Left lung (tissue), 10 donors: ENCODE results near the gene LYST. TPM values are rescaled to one million over a fixed set of nuclear protein-coding genes. Genes with fewer than 3 reads are reported as not detected.

ENCODE experiments used
- ATAC-seq: fragments of 200-7000 bp; cut with Tn5 transposase; one replicate; pipeline ENCODE4 v1.9.1; 2020; ENCODE audit warnings: moderate library complexity
- DNase-seq, 4 donors: peaks; one replicate each; pipeline ENCODE4 v3.0.0-alpha.2; 2013 to 2020
- H3K27ac ChIP-seq, 2 donors: fragments of 200-600 bp; sonication (generic) in 1 of 2; one replicate each; pipeline versions ENCODE4 v1.5.0 to v1.8.0; 2020 to 2021
- H3K27me3 ChIP-seq, 2 donors: fragments of 200-600 bp; sonication (generic) in 1 of 2; one replicate each; pipeline versions ENCODE4 v1.5.0 to v1.8.0; 2020 to 2021
- H3K36me3 ChIP-seq, 2 donors: fragments of 200-600 bp; sonication (generic) in 1 of 2; one replicate each; pipeline versions ENCODE4 v1.5.0 to v1.8.0; 2020 to 2021
- H3K4me1 ChIP-seq, 2 donors: fragments of 200-600 bp; one replicate each; pipeline ENCODE4 v1.8.0; 2021
- H3K4me3 ChIP-seq, 2 donors: fragments of 200-600 bp; sonication (generic) in 1 of 2; one replicate each; pipeline versions ENCODE4 v1.5.0 to v1.8.0; 2020 to 2021; ENCODE audit warnings: mild to moderate bottlenecking in 1 of 2
- H3K9me3 ChIP-seq, 2 donors: fragments of 200-600 bp; sonication (generic) in 1 of 2; one replicate each; pipeline versions ENCODE4 v1.5.0 to v1.8.0; 2020 to 2021
- CTCF ChIP-seq, 2 donors: fragments of 200-600 bp; sonication (generic) in 1 of 2; IDR thresholded peaks; one replicate each; pipeline versions ENCODE4 v1.5.0 to v1.8.0; 2021; ENCODE audit warnings: antibody characterized with exemption in 2 of 2
- intact Hi-C, 2 donors: fragments of 100-400 bp; cut with DNase I; formaldehyde crosslinking; loops; one replicate each; pipeline versions ENCODE4 v1.11.2 to v1.14.2; 2022
- polyA plus RNA-seq, 6 donors: library from polyadenylated mRNA; unstranded; fragments of 120-200 nt; gene quantifications; one replicate each; pipeline ENCODE4 v1.2.1, GENCODE V29; 2013; ENCODE audit not compliant: insufficient read length in 6 of 6
- total RNA-seq, 2 donors: library from RNA; stranded (reverse); fragmentation: NEBNext Ultra II Directional; extraction: Animal tissue kit (Norgen Biotek cat#: 25700); gene quantifications; one replicate each; pipeline ENCODE4 v1.2.1, GENCODE V29; 2021
- donor health status: DM: no; HTN: yes; CAD: no.
- donor health status: DM: no; HTN: no; CAD: no.

The LYST gene
- total and polyA plus RNA-seq, 8 donors, result 10.3 to 64.9 (median 13.0) TPM

- H3K27ac ChIP-seq, result no peak overlapping the region
- no peaks in the 10 kb centered on the region for H3K27me3 ChIP-seq
- H3K4me1 ChIP-seq, result no peaks in the 10 kb centered on the region
- H3K36me3 ChIP-seq, result peaks cover 0 to 94% of the 10 kb centered on the region in 2 donors
- ATAC-seq (no peak), DNase-seq (no peak)
- H3K9me3 ChIP-seq, result no peaks in the 10 kb centered on the region
- H3K4me3 ChIP-seq, result no peak overlapping the region
- intact Hi-C loops, result no loop called here
- no peak for TF ChIP-seq CTCF (IDR thresholded peaks at IDR 0.05)
Measured at GRCh38 chr1:235709018-235709417, 157.7 kb downstream of the LYST start.

- H3K4me3 ChIP-seq, result no peak overlapping the region
- DNase-seq (no peak), ATAC-seq (no peak)
- intact Hi-C loops, result no loop called here
- no peak overlapping the region for H3K27ac ChIP-seq
- peaks cover 0 to 94% of the 10 kb centered on the region in 2 donors for H3K36me3 ChIP-seq
- TF ChIP-seq CTCF (IDR thresholded peaks at IDR 0.05), result no peak
- H3K27me3 ChIP-seq, result no peaks in the 10 kb centered on the region
- no peaks in the 10 kb centered on the region for H3K9me3 ChIP-seq
- H3K4me1 ChIP-seq, result no peaks in the 10 kb centered on the region
Measured at GRCh38 chr1:235708390-235708962, 158.2 kb downstream of the LYST start.

GRCh38 chr1:235703506-235703905 is 163.2 kb downstream of the LYST start:
- Histone ChIP-seq H3K4me1 (no peaks in the 10 kb centered on the region), H3K36me3 (peaks cover 0 to 90% of the 10 kb centered on the region in 2 donors), H3K27me3 (no peaks in the 10 kb centered on the region), H3K9me3 (no peaks in the 10 kb centered on the region), H3K27ac (no peak overlapping the region), H3K4me3 (no peak overlapping the region)
- intact Hi-C loops, result no loop called here
- no peak for TF ChIP-seq CTCF (IDR thresholded peaks at IDR 0.05)
- no peak for ATAC-seq
- no peak for DNase-seq

GRCh38 chr1:235702412-235702811 is 164.3 kb downstream of the LYST start:
- H3K4me1 ChIP-seq, result no peaks in the 10 kb centered on the region
- H3K27me3 ChIP-seq, result no peaks in the 10 kb centered on the region
- H3K4me3 ChIP-seq, result no peak overlapping the region
- TF ChIP-seq CTCF (IDR thresholded peaks at IDR 0.05), result no peak
- peaks cover 0 to 89% of the 10 kb centered on the region in 2 donors for H3K36me3 ChIP-seq
- H3K27ac ChIP-seq, result no peak overlapping the region
- no peaks in the 10 kb centered on the region for H3K9me3 ChIP-seq
- ATAC-seq, result no peak
- no peak for DNase-seq
- intact Hi-C loops, result no loop called here

GRCh38 chr1:235697508-235697907 is 169.2 kb downstream of the LYST start:
- Histone ChIP-seq H3K4me3 (no peak overlapping the region), H3K27me3 (no peaks in the 10 kb centered on the region), H3K9me3 (no peaks in the 10 kb centered on the region), H3K4me1 (no peaks in the 10 kb centered on the region), H3K36me3 (peaks cover 0 to 99% of the 10 kb centered on the region in 2 donors), H3K27ac (no peak overlapping the region)
- ATAC-seq (no peak), DNase-seq (no peak)
- intact Hi-C loops, result no loop called here
- no peak for TF ChIP-seq CTCF (IDR thresholded peaks at IDR 0.05)
